ENCODE measurements around the gene FRMD4A.

Gene FRMD4A

DNA sequence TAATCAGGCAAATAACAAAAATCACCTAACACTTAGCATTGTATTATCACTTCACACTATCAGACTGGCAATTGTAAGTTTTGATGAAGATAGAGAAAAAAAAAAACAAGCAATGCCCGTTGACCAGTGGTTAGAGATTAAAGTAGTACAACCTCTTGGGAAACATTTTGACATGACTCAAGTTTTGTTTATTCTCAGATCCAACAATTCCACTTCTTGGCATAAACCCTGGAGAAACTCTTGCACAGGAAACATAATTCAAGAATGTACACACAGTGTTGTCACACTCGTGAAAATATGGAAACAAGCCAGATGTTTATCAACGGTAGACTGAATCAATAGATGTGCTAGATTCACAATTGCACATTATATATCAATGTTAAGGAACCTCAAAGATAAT, 37.2 kb downstream of the FRMD4A start:
- peak; percentile 61 for DNase-seq (ENCODE audit: low read depth)

DNA sequence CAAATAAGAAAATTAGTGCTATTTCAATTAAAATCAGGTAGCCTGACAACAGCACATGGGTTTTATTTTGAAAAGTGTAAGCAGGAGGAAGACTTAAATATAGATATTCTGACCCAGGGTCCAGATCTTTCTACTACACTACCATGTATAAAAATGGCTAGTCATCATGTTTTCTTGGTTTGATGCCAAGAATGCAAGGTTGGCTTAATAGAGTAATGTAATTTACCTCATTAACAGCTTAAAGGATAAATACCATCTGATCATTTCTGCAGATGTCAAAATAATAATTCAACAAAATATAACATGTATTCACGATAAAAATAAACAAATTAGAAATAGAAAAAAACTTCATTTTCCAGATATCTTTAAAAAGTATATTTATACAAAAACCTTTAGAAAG, 39.4 kb downstream of the FRMD4A start:
- no peak for DNase-seq (ENCODE audit: low read depth)

DNA sequence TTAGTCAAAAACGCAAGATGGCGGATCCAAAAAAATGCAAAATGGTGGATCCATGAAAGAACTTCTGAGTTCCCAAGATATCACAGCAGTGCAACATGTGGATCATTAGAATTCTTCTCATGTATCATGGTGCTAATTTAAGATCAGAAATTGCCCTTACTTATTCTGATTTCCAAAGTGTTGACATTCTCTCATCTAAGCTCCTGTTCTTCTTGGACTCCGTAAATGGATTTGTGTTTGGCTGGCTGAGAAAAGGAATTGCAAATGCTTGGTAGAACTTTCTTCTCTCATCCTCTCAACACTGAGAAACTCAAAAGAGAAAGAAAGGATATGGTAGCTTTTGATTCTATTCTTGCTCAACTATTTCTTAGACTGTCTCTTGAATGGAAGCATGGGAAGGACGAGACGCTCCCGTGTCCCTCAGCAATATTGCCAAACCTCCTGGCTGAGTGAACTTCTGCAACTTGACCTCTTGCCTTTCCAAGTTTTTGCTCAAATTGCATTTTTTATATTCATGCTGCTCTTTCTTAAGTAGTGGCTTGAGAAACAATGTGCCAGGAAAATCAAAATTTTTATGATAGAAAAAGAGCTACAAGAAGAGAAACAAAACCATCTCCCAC, 44.7 kb downstream of the FRMD4A start:
- DNase-seq (ENCODE audit: low read depth) = no peak

DNA sequence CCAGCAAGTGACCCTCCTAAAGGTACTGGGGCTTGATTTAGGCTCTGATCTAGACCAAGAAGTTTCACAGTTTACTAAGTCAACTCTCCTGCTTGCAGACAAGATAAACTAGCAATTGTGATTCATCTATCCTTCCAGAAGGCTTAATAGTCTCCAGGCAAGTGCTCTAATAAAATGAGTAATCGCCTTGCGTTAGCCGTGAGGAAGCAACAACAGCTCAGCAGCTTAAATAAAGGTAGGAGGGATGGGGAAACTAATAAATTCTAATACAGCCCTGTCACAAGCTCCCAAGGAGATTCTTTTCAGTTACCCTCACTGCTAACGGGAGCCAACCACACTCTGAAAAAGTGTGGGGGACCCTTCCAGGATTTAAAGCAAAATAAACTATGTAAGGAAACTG, 48.4 kb downstream of the FRMD4A start:
- DNase-seq (ENCODE audit: low read depth) = peak; percentile 63

DNA sequence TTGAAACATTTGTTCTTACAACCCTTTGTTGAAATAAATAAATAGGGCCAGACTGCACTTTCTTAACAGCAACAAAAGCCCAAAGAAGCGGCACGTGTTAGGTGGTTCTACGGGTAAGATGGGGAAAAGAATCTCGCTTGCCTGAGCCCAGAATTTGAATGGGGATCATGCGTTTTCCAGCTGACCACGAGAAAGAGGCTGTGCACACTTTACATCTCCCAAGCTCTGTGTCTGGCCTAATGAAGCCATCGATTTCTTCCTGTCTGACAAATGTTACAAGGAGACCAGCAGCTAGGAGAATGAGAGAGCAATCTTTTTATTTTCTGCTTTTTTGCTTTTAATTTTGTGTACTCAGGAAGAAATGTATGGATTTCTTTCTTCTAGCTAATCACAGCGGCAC, 52.2 kb downstream of the FRMD4A start:
- no peak for DNase-seq (ENCODE audit: low read depth)

DNA sequence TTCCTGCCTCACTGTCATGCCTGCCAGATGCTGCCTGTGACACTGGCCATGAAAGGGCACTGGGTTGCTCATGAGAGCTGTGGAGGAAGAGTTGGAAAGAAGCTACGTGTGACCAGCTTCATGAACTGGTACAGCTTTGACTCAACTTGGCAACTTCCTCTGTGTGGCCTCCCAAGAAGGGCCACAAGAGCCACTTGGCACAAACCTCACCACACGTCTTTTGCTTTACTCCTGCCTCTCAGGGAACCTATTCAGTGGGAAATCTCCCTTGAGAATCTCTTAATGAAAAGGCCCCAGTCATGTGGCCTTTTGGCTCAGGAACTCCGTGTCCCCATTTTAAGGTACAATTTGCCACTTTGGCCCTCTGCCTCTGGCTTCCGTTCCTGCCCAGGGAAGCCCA, 54.5 kb downstream of the FRMD4A start:
- no peak for DNase-seq (ENCODE audit: low read depth)

DNA sequence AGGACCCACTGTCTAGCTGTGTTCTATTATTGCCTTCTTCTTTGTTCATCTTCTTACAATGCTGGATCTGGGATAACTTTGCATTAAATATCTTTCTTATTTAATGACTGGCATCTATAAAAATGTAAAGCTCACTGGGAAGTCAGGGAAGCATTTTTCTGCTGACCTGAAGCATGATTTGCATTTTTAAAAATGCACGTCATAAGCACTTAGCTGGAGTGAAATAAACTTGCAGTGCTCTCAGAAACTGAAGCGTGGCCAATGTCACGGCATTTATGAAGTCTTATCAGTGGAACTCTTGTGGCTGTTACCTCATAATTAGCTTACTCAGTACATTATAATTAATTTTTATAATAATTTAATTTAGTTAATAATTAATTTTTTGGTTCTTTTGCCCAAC, 59.1 kb downstream of the FRMD4A start:
- no peak for DNase-seq (ENCODE audit: low read depth)

DNA sequence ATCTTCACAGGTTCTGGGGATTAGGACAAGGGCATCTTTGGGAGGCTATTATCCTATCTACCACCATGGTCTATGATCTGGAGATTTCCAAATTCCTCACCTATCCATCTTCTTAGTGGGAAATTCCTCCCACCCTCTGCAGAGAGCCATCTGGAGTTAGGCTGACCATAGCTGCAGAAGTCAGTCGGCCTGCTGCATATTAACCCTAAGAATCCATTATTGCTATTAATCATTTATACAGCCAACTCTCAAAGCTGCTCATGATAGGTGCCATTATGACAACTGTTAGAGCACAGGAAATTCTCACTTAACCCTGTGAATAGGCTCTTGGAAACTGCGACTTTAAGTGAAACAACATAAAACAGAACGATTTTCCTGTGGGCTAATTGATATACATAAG, 60.4 kb downstream of the FRMD4A start:
- no peak for DNase-seq (ENCODE audit: low read depth)

DNA sequence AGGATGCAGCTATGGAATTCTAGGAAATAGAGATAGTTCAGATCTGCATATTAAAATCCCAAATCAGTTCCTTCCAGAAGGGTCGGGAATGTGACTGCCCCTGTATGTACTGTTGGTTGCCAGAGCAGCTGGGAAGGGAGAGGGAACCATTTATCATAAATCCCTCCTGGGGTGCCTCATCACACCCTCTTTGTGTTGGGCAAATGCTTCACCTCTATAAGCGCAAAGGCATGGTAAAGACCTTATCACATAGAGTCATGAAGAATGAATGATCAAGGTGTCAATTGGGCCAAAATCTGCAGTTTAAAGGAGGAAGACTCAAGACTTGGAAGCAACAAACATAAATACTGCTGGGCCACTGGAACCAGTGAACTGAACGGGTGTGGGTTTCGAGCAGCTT, 65.0 kb downstream of the FRMD4A start:
- no peak for DNase-seq (ENCODE audit: low read depth)

DNA sequence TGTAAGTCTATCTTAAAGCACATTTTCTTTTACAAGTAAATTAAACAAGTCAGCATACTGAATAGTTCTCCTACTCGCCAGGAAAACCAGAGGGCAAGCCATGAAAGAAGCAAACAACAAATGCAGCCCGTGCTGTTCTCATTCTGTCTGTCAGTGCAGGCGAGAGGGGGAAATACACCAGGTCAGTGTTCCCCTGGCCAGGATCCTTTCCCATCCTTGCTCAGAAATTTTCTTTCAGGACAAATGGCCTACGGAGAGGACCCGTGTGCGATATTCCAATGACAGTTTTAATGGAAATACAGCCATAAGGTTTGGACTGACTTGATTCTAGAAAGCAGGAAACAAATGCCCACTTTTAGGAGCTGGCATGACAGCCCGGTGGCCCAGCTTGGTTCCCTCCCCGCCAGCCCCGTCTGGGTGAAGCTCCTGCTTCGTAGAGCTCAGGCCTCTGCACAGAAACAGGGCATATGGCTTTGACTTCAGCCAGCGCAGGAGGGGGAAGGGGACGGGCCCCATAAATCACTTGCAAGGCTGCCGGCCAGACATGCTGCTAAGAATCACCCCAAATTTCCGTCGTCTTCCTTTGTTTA, 67.8 kb downstream of the FRMD4A start:
- DNase-seq (ENCODE audit: low read depth) = no peak

DNA sequence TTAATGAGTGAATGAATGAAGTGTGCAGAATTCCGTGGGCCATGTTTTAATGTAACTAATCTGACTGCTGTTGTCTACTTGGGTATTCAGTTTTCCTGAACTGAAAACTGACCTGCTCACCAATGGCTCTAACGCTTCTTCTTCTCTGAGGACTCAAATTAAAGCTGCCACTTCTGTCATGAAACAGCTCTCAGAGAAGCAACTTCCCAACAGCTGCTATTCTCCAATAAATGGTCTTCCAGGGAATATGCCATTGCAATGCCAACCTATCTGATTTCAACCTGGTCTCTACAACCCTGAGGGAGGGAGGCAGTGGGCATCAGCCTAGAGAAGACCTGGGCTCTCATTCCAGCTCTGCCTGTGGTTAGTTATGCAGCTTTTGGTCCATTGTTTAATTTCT, 69.4 kb downstream of the FRMD4A start:
- DNase-seq (ENCODE audit: low read depth) = no peak

DNA sequence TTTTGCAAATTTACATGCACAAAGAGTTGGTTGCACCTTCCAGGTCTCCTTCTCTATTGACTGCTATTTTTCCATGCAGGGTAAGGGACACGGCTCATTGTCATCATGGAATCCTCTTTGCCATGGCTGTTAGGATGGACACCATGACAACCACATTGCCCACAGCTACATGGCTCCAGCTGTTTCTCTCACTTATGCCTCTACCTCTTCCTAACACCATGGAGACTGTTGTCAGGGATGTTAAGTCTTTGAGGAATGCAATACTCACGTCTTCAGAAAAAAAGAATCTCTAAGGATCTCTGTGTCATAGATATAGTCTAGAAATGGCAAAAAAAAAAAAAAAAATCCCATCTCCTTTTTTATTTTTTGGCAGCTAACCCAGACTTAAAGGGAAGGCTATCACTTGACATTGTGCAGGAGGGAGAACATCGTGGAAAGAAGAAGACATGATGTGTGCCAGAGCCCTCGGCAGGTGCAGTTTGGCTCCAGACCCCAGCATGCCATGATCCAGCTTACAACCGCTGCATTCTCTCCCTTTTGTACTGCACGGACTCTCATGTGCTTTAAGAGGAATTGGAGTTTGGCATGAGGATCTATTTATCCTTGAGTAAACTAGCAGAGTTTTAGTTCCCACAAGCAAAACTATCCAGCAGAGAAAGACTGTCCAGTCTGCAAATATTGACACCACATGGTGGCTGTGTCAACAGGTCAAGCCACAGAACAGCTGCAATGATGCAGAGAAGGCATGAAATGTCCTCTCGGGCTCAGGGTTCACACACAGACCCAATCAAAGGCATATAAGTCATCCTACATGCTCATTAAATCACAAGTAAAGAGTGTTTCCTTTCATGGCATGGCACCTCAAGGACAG, 70.8 kb downstream of the FRMD4A start:
- DNase-seq (ENCODE audit: low read depth) = peak; percentile 16

DNA sequence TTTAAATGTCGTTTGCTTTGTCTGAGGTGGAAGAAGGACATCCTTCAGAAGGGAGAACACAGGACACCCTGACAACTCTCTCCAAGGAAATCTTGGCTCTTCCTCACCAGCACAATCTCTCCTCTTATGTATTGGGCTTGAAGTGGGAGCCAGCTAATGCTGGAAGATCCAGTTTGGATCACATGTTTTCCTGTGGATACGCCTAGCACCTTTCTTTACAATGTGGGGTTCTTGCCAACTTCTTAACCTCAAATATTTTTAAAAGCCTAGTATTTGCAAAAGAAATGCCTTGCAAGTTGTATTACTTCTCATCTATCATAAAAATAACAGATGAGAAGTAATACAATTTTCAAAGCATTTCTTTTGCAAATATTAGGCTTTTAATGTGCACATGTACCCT, 76.4 kb downstream of the FRMD4A start:
- peak; percentile 22 for DNase-seq (ENCODE audit: low read depth)

DNA sequence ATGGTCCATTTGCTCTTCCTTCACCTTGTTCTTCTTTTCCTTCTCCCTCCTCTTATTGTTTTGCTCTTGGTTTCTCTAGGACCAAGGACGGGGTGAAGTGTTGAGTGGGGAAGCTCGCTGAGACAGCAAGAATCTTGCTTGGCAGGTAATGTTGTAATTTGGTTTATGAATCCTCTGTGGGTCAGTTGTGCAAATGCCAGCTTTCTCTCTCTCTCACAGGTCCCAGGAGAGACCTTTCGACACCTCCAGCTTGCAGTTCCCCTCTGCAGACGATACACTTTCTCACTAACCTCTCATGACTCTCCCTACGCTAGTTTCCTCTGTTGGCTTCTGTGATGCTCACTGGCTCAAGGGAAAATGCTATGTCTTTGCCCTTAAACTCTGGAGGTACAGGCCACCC, 77.0 kb downstream of the FRMD4A start:
- DNase-seq (ENCODE audit: low read depth) = no peak

DNA sequence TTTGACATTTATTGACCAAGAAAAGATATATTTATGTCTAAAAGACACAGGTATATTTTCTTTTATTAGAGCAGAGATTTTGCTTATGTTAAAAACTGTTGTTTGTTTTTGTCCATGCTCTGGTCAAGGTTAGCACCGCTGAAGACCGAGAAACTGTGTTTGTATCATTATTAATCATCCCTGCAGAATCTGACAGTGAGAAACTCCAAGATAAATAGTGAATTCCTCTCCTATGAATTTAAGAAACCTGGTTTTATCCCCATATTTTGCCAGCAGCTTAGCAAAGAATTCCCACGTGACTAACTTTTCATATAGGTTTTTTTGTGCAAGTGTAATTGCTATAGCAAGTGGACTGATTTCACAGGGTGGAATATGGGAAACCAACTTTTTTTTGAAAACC, 77.6 kb downstream of the FRMD4A start:
- DNase-seq (ENCODE audit: low read depth) = peak; percentile 9

DNA sequence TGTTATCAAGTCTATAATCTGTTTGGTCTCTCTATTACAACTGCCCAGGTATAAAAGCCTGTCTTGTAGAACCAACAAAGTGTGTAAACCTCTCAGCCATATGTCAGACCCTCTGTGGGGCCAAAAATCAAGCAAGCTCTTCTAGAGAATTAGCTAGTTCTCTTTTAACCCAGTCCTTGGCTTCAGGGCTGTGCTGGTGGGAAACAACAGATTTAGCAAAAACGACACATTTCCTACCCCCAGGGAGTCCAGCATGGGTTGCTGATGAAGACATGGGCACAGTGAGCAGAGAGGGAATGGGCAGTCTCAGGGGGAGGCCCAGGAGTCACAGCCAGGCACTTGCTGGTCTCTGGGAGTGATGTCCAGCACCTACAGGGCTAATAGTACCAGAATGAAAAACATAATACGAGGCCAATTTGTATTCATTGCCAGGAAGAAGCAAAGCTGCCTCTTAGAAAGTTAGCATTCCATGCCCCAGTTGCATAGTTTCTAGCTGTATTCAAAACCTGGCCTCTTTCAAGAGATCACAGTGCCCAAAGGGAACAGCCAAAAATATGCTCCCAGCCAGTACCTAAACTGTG, 80.1 kb downstream of the FRMD4A start:
- DNase-seq (ENCODE audit: low read depth) = no peak

DNA sequence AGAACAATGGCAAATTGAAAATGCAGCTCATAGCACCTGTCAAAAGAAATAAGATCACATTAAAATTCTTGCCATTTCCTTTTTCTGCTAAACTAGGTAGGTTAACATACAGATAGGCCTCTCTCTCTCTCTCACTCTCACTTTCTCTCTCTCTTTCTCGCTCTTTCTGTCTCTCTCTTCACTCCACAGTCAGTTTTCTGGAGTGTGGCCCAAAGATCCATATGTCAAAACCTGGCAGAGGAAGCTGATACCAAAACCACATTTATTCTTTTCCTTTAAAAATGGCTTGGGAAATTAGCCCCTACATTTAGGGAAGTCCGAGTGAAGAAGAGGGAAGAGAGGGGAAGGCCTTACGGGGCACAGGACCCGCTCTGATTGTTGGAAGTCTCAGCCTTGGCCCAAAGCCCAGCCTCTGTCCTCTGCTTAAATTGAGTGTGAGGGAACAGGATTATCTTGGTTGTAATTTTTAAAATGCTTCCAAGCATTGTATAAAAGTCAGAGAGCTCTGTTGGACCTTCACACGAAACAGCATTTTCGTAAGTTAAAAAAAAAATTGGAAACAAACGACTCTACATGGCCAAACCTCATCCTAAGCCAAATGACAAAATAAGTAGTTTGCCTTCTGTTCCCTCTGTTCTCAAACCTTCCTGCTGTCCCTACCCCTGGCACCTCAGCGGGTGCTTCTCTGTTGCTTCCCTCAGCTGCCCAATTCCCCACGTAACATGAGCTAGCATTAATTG, 83.2 kb downstream of the FRMD4A start:
- DNase-seq (ENCODE audit: low read depth) = no peak

DNA sequence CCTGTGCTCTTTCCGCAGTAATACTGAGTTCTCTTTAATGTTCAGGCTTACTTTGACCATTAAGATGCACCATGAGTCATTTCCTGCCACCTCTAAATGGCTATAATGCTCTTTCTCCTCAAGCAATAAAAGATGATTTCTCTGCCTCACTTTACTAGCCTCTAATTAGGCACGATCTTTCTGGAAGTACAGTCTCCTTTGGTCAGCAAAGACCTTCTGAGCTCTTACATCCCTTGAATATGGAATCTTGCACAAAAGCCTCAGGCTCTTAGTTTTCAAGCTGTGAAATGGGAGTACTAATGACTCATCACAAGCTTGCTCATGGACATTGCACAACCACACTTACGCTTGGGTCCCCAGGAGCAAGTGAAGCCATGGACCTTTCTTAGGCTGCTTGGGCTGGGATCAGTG, 85.9 kb downstream of the FRMD4A start:
- DNase-seq (ENCODE audit: low read depth) = peak; percentile 26

DNA sequence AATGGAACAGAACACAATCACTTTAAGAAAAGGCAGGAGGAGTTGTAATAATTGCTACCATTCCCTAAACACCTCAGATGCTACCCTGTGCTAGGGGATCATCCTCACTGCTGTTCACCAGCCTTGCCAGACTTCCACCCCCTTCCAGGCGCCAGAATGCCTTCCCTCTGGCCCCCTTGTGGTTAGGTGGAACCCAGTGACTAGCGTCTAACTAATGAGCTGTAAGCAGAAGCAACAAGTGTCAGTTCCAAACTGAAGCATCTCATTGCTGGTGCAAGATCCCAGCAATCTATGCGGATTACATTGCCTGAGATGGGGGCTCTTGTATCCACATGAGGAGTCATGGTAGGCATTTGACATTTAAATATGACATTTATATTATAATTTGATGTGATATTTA, 86.6 kb downstream of the FRMD4A start:
- DNase-seq (ENCODE audit: low read depth) = no peak

DNA sequence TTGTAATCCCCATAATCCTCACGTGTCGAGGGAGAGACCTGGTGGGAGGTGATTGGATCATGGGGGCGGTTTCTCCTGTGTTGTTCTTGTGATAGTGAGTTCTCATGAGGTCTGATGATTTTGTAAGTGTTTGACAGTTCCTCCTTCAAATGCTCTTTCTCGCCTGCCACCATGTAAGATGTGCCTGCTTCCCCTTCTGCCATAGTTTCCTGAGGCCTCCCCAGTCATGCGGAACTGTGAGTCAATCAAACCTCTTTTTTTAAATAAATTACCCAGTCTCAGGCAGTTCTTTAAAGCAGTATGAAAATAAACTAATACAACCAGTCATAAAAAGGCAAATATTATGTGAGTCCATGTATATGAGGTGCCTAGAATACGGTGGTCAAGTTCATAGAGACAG, 87.5 kb downstream of the FRMD4A start:
- DNase-seq (ENCODE audit: low read depth) = no peak

DNA sequence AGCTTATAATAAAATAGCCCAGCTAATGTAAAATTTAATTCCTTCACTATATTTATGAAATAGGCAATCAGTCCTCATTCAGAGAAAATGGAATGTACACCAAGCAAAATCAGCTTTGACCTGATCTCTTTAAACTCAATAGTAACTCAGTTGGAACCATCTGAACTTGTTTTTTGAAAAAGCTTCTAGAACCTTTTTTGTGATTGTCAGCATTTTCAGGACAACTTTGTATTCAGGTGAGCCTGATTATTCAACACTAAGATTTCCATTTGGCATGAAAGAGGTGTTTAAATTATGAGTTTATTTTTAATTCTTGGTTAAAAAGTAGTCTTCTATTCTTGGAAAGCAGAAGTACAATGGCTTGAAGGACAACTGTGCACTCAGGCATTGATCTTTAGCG, 89.5 kb downstream of the FRMD4A start:
- no peak for DNase-seq (ENCODE audit: low read depth)
